Neutrophil (primary cell): ENCODE measurements around the gene LRBA.
"Not testable (repeated sequence)": the region's sequence is repeated elsewhere in the genome, so short reads cannot be mapped to it uniquely, and the experiment has no call there.

Source experiments
- H3K27ac ChIP-seq: fragments of 200-600 bp; sonication (generic); 2 replicates; pipeline ENCODE4 v1.5.1; 2016; ENCODE audit warnings: mild to moderate bottlenecking, moderate library complexity
- H3K27me3 ChIP-seq: fragments of 200-600 bp; sonication (generic); 2 replicates; pipeline ENCODE4 v1.6.0; 2016; ENCODE audit warnings: mild to moderate bottlenecking
- H3K36me3 ChIP-seq: fragments of 200-600 bp; sonication (generic); 2 replicates; pipeline ENCODE4 v1.5.1; 2017
- H3K4me1 ChIP-seq, 2 experiments: fragments of 200-600 bp in 1 of 2; sonication (generic) in 1 of 2; 1 replicate in 1 of 2; 2 replicates in 1 of 2; pipeline versions ENCODE4 v1.5.1 to v1.6.1; 2013 to 2016; ENCODE audit warnings: low read depth in 1 of 2, low read length in 1 of 2, mild to moderate bottlenecking in 1 of 2, moderate library complexity in 1 of 2; ENCODE audit not compliant: control insufficient read depth in 1 of 2, insufficient read depth in 1 of 2
- H3K4me3 ChIP-seq, 2 experiments: fragments of 200-600 bp in 1 of 2; sonication (generic) in 1 of 2; 1 replicate in 1 of 2; 2 replicates in 1 of 2; pipeline ENCODE4 v1.5.1; 2013 to 2016; ENCODE audit warnings: low read depth in 1 of 2, low read length in 1 of 2, mild to moderate bottlenecking in 1 of 2, moderate library complexity in 1 of 2
- H3K9me3 ChIP-seq: fragments of 200-600 bp; sonication (generic); 2 replicates; pipeline ENCODE4 v1.5.1; 2016
- TF ChIP-seq, protein P1 (sequence below): fragments of 200-600 bp; sonication (generic); IDR thresholded peaks from 2 replicates; pipeline ENCODE4 v1.5.1; 2016; ENCODE audit warnings: antibody characterized with exemption

The LRBA gene

DNA sequence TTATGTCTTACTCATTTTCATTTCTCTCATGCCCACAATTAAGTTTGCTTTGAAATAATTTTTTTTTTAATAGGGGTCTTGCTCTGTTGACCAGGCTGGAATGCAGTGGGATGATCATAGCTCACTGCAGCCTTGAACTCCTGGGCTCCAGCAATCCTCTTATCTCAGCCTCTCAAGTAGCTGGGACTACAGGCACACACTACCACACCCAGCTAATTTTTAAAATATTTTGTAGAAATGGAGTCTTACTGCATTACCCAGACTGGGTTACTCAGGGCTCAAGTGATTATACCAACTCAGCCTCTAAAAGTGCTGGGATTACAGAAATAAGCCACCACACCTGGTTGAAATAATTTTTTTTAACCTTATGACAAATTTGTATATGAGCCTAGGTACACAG lies 452.3 kb downstream of the LRBA start:
- no peaks in the 10 kb centered on the region for H3K36me3 ChIP-seq
- no peak overlapping the region for H3K4me3 ChIP-seq
- TF ChIP-seq, protein P1, sequence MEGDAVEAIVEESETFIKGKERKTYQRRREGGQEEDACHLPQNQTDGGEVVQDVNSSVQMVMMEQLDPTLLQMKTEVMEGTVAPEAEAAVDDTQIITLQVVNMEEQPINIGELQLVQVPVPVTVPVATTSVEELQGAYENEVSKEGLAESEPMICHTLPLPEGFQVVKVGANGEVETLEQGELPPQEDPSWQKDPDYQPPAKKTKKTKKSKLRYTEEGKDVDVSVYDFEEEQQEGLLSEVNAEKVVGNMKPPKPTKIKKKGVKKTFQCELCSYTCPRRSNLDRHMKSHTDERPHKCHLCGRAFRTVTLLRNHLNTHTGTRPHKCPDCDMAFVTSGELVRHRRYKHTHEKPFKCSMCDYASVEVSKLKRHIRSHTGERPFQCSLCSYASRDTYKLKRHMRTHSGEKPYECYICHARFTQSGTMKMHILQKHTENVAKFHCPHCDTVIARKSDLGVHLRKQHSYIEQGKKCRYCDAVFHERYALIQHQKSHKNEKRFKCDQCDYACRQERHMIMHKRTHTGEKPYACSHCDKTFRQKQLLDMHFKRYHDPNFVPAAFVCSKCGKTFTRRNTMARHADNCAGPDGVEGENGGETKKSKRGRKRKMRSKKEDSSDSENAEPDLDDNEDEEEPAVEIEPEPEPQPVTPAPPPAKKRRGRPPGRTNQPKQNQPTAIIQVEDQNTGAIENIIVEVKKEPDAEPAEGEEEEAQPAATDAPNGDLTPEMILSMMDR, result no peak
- no peaks in the 10 kb centered on the region for H3K4me1 ChIP-seq
- no peak overlapping the region for H3K27ac ChIP-seq
- no peaks in the 10 kb centered on the region for H3K9me3 ChIP-seq
- H3K27me3 ChIP-seq, result no peaks in the 10 kb centered on the region

DNA sequence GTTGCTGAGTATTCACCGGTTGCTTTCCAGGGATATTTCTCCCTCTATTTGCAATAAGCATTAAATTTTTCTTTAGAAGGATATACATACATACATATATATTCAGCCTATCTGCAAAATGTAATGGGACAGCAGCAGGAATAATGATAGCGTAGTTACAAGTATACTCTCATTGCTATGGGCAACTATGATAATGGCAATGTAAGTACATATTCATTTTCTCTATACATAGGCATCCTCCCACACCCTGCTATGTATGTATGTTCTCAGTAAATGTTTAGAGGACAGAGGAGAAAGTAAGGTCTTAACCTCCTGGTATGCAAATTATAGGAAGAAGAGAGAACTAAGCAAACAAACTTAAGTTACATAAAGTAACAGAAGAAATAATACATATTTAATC lies 452.8 kb downstream of the LRBA start:
- no peaks in the 10 kb centered on the region for H3K27me3 ChIP-seq
- TF ChIP-seq, protein P1, result no peak
- no peak overlapping the region for H3K4me3 ChIP-seq
- H3K27ac ChIP-seq, result no peak overlapping the region
- no peaks in the 10 kb centered on the region for H3K36me3 ChIP-seq
- no peaks in the 10 kb centered on the region for H3K9me3 ChIP-seq
- H3K4me1 ChIP-seq, result no peaks in the 10 kb centered on the region

DNA sequence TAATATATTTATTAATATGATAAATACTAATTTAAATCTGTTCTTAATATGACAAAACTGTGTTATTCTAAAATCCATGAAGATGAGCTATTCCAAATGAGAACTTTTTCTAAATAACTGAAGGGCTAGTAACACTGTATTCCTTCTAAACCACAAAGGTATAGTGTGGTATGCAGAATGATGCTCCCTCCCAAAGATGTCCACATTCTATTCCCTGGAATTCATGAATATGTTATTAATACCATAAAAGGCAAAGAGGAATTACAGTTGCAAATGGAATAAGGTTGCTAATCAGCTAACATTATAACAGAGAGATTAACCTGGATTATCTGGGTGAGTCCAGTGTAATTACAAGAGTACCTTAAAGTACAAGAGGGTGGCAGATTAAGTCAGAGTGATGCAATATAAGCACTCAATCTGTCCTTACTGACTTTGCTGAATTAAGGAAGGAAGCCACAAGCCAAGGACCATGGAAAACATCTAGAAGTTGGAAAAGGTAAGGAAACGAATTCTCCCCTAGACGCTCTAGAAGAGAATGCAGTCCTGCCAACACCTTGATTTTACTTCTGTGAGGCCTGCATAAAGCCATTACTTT lies 453.8 kb downstream of the LRBA start:
- no peaks in the 10 kb centered on the region for H3K4me1 ChIP-seq
- TF ChIP-seq, protein P1, result no peak
- H3K27me3 ChIP-seq, result no peaks in the 10 kb centered on the region
- no peak overlapping the region for H3K4me3 ChIP-seq
- no peak overlapping the region for H3K27ac ChIP-seq
- H3K36me3 ChIP-seq, result no peaks in the 10 kb centered on the region
- H3K9me3 ChIP-seq, result no peaks in the 10 kb centered on the region

DNA sequence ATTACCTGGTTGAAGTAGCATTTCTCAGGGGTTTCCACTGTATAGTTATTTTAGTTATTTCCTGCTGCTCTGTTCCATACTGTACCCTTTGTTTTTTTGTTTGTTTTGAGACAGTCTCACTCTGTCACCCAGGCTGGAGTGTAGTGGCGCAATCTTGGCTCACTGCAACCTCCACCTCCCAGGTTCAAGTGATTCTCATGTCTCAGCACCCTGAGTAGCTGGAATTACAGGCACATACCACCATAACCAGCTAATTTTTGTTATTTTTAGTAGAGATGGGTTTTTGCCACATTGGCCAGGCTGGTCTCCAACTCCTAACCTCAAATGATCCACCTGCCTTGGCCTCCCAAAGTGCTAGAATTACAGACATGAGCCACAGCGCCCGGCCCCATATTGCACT lies 457.3 kb downstream of the LRBA start:
- H3K4me1 ChIP-seq, H3K36me3 ChIP-seq, H3K4me3 ChIP-seq, H3K9me3 ChIP-seq, H3K27ac ChIP-seq, H3K27me3 ChIP-seq: not testable (repeated sequence)

DNA sequence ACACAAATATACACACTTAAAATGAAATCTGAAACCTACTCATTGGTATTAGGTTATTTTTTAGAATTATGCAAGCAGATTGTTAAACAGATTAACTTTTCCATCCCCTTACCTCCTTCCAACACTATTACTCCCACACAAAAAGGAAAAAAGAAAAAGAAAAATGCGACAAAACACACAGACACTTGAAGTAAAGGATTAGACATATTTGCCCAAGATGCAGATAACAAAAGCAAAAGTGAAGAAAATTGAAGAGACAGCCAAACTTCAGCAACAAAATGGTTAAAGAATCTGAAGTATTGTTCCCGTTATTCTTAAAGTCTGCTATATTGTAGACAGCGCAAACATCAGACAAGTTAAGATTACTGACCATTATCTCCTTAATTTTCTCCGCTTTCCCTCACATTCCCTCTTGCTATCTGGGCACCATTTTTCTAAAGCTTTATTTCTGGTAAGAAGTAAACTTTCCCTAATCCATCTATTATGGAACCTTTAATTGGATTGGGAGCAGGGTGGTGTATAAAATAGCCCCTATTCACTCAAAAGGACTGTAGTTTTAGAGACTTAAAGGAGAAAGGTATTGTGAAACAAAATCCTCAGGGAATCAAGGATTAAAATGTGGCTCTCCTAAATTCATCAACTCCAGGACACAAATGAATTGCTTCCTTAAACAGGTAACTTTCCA lies 467.8 kb downstream of the LRBA start:
- no peaks in the 10 kb centered on the region for H3K9me3 ChIP-seq
- H3K4me3 ChIP-seq, result no peak overlapping the region
- H3K27ac ChIP-seq, result no peak overlapping the region
- H3K27me3 ChIP-seq, result no peaks in the 10 kb centered on the region
- TF ChIP-seq, protein P1, result no peak
- H3K36me3 ChIP-seq, result no peaks in the 10 kb centered on the region
- no peaks in the 10 kb centered on the region for H3K4me1 ChIP-seq

DNA sequence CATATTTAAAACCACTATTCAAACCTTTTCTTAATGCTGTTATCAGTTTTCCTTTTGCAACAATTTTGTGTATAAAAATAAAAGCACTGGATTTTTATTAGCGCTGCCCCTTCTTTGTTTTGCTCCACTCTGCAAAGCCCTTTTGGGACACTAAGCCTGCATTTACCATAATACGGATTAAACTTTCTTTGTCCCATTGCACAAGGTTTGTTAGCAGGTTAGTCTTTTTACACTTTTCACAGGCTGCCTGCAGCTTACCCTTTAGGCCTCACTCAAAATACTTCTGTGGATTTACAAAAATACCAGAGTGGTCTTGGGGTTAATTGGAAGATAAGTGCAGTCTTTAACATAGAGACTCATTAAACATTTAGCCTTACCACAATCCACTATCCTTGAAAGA lies 468.8 kb downstream of the LRBA start:
- TF ChIP-seq, protein P1, result no peak
- H3K4me3 ChIP-seq, result no peak overlapping the region
- no peaks in the 10 kb centered on the region for H3K27me3 ChIP-seq

More for the DNA sequence above, 468.8 kb downstream of the LRBA start:
- no peaks in the 10 kb centered on the region for H3K36me3 ChIP-seq
- H3K27ac ChIP-seq, result no peak overlapping the region
- no peaks in the 10 kb centered on the region for H3K9me3 ChIP-seq
- no peaks in the 10 kb centered on the region for H3K4me1 ChIP-seq
